Skeletal muscle tissue (tissue), 2 donors: ENCODE measurements around the gene GSE1. TPM values are rescaled to one million over a fixed set of nuclear protein-coding genes. Genes with fewer than 3 reads are reported as not detected.

Source experiments
- small RNA-seq: library from RNA; depleted of rRNA; stranded (forward); fragments of <200 nt; gene quantifications from one replicate; pipeline ENCODE3, GENCODE V24; 2014
- total RNA-seq: library from RNA; depleted of rRNA; stranded (reverse); fragments of >200 nt; gene quantifications from one replicate; pipeline ENCODE4 v1.2.3, GENCODE V29; 2014

Gene GSE1
- total RNA-seq, 1 donor from 2014 or later: 27.7 TPM

Small RNA genes lying within 50 kb of the gene (small RNA-seq; reads per million reads assigned to genes)
- not detected for gene RN7SL381P

Other genes with a start within 250 kb of the GSE1 start
- 4.7 TPM for gene GINS2, start 75.6 kb downstream of the GSE1 start, total RNA-seq
- 1.0 TPM for gene C16orf74, start 137.8 kb downstream of the GSE1 start, total RNA-seq
- 8.9 TPM for gene EMC8, start 186.2 kb downstream of the GSE1 start, total RNA-seq
- gene COX4I1, start 186.4 kb downstream of the GSE1 start, total RNA-seq: 332 TPM